A172 (cell line): ENCODE data around the gene ELFN2. TPM values are rescaled to one million over a fixed set of nuclear protein-coding genes. Genes with fewer than 3 reads are reported as not detected.
A peak's percentile ranks its signal among the peaks of the same experiment; 100 is the strongest.

Source experiments
- DNase-seq: peaks from one replicate; pipeline ENCODE4 v3.0.0-alpha.2; 2015; ENCODE audit warnings: low spot score
- total RNA-seq: library from RNA; depleted of rRNA; stranded (reverse); fragments of >200 nt; shearing (Covaris generic); gene quantifications from 2 replicates; pipeline ENCODE4 v1.2.3, GENCODE V29; 2014

ELFN2 gene
- total RNA-seq, 1 experiment from 2014 or later: 0.93 TPM

DNA sequence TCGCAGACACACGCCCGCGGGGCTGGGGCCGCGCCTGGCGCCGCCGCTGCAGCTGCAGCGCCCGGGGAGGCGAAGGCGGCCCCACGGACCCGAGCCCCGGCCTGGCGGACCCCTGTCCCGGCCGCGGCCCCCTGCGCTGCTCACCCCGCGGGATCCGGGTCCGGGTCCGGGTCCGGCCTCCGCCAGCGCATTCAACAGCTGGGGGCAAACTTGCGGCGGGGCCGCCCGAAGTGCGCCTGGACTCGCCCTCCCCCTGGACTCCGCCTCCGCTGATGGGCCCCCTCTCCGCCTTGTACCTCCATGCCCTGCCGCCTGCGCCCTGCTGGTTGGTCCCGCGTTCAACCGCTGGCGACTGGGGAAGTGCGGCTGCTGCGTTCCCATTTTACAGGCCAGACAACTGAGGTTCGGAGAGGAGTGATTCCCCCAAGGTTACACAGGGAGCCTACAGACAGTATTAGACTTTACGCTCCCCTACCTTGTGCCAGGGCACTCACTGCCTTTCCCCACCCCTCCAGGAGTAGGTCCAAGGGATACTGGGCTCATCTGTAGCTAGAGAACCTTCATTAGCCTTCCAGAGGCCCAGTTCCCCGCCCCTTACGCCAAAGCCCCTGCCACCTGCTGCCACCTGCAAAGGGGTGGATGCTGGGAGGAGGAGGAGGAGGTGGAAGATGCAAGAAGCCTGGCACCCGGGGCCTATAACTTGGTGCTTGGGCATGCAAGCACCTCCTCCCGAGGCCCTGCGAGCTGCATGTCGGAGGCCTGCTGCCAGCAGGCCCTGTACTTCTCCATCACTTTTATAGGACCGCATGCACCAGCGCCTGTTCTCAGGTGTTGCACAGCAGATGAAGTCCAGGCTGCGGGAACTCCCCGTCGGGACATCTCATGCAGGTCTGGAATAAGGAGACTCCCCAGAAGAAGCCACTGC lies 694 bp upstream of the ELFN2 start:
- DNase-seq: no peak

DNA sequence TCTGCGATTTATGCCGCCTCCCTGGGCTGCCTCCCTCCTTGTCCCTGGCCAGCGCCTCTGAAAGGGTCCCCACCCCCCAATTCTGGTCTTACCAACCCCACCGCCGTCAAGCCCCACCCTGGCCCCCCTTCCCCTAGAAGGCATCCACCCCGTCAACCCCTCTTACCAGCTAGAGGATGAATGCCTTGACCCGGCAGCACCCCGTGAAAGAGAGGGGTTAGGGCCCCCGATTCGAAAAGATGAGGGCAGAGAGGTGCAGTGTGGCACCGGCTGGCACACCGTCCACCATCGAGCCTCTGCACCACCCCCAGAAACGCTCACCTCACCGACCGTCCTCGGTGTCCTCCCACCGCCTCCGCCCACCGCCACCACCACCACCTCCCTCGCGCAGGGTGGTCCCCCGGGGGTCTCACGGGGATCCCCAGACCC lies 559 bp downstream of the ELFN2 start:
- DNase-seq: no peak

DNA sequence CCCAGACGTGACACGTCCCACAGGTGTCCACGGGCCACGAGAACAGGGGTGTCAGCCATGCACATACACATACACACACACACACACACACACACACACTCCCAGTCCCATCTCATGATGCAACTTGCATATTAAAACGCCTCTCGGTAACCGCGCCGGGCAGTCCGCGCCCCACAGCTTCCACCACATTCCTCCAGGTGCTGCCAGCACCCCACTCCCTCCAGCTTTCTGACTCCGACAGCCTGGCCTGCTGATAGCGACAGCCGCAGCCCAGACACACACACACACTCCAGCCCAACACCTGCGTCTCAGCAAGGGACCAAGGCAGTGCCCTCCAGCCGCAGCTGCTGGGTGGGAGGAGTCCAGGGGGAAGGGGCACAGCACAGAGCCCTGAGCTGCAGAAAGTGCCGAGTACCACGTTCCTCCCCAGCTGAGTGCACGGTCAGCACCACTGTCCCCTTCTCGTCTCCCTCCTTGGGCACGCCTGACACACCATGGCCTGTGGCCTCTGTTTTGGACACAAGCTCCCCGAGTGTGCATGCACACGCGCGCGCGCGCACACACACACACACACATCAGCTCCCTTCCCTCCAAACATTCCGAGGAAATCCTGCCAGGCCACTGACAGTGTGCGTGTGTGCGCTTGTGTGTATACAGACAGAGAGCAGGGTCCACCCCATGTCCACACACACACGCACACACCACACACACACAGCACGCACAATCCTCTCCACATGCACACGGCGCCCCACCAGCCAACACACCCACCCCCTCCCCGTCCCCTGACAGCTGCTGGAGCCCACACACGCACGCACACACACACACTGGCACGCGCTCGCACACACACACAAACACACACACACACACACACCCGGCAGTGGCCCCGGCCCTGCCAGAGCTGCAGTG lies 1.2 kb downstream of the ELFN2 start:
- peak; percentile 62 for DNase-seq

DNA sequence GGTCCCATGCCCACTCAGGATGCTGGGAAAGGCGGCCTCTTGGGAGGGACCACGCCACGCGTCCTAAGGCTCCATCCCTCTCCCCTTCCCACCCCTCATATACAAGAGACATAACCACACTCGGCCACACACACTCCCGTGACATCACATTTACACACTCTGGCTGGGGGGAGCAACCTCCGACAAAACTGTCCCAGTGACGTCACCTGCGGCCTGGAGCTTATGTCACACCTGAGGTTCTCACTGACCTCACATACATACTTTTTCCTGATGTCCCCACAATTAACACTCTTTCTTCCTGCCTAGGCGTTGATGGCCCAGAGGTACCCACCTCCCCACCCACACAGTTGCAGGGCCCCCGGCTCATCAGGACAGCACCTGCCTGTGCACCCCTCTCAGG lies 1.9 kb downstream of the ELFN2 start:
- DNase-seq: no peak

DNA sequence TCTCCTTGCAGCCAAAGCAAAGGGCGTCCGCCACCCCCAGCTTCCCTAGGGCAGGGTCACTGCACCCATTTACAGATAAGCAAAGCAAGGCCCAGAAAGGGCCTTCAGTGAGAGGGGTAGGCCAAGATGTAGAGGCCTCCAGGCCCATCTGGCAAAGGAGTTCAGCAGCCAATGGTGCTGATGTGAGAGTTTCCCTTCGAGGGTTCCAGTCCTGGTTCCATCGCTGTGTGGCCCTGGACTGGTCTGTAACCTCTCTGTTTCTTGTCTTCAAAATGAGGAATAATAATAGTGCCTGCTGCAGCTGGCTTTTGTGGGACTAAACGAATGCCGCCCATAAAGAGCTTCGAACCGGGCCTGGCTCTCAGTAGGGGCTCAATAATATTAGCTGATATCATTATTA lies 4.0 kb downstream of the ELFN2 start:
- DNase-seq: no peak

DNA sequence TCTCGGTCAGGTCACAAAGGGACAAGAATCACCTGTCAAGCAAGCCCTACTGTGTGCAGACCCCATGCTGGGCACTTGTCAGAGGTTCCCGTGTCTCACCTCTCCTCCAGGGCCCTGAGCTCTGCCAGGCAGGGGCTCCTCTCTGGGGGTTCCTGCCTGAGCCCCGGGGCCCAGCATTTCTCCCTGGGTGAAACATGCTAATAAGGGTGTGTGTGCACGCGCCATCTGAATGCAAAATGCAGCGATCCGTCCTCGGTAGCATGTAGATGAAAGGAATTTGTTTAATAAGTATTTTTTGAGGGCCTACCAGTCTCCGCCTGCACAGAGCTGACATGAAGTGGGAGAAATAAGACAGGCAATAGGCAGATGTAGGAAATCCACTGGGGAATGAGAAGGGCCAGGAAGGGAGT lies 5.8 kb downstream of the ELFN2 start:
- no peak for DNase-seq

DNA sequence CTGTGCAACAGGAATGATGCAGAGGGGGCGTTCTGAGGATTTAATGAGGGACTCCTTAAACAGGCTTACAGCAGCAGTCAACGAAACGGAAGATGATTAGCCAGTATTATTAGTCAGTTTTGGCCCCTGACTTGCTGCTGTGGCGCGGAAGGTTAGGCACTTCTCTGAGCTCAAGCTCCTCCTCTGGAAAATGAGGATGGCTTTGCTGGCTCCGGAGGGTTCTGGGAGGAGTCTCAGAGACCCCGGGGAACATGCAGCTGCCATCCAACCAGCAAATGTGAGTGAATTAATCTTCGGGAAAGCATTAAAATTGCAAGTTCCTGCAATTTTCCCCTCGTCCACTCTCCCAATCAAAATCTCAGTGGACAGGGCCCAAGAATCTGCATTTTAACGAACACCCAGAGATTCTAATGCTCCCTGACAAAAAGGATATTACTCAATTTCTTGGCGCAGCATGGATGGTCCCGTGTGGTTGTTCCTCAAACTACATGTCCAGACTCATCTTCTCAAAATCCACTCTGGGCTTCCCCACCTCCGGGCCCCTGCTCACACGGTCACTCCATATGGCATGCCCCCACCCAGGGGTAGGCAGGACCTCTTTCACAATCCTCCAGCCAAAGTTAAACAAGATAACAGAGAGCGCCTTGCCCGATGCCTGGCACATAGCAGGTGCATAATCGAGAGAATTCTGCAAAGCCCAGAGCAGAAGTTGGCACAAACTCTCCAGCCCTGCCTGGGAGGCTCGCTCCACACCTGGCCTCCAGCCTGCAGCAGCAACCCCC lies 6.4 kb downstream of the ELFN2 start:
- no peak for DNase-seq

DNA sequence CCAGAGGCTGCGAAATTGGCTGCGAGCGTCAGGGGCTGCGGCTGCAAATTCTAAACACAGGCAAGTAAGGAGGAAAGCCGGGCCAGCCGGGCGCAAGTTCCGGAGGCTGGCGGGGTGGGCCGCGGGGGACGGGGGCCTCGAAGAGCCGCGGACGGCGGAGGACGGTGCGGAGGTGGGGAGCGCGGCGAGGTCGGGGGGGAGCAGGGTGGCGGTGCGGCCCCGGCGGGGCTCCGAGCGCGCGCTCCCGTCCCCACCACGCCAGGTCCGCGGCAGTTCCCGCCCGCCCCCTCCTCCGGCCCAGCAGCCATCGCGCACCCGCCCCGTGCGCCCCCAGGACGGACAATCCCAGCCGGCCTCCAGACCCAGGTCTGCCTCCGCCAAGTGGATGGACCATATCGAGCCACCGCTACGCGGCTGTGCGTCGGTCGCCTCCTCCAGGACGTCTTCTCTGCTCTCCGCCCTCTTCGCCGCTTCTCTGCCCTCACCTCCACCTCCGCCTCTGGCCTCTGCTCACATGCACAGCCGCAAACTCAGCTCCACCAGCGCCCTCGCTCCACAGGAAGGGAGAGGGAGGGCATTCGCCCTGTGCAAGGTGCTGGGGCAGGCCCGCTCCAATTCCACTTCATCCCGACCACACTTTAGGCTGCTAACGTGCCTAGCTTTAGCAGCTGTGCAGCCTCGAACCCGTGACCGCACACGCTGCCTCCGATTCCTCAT lies 7.2 kb downstream of the ELFN2 start:
- no peak for DNase-seq

DNA sequence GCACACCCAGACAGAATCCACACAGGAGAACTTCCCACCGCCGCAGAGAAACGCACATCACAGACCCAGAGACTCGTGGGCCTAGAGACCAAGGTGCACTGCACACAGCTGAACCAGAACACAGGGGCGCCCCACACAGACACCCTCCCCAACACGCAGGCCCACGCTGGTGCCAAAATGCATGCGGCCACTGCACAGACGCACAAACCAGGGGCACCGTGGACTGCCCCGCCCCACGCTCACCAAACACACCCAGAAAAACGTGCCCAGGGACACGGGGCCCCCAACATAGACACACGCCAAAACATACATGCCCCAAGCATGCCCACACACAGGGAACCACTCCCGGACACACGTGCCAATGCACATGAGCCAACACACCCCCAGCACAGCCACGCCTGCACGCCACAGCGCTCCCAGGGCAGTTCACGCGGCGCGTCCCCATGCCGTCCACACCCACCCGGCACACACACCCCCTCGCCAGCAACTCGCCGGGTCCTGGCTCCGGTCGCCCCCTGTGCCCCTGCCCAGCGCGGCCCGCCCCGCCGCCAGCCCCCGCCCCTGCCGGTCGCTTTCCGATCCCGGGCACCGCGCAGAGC lies 7.8 kb downstream of the ELFN2 start:
- DNase-seq: no peak

DNA sequence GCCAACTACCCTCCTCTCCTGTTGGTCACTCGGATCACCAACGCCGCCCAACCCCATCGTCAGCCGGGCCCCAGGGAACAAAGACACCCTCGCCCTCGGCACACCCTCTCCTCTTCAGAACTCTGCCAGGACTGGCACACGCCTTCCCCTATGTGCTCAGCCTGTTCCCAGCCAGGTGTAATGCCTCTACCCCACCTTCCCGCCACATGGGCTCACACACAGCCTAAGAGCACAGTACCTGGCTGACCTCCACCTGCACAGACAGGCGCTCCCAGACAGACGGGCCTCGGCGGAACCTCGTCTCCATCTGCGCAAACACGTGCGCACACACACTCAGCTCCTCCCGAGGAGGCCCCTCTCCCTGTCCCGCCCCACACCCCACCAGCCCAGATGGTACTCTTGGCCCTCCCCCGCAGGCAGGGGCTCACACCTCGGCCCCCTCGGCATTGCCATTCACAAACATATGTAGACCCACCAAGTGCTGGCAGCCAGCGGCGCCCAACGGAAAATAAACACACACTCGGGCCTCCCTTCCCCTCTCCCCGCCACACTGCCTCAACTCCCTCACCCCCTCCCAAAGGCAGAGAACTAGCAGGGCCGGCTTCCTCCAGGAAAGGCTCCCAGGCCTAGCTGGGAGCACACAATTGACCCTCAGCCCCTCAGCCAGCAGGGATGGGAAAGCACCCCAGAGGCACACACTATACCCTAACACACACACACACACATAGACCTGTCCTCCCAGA lies 8.5 kb downstream of the ELFN2 start:
- no peak for DNase-seq

DNA sequence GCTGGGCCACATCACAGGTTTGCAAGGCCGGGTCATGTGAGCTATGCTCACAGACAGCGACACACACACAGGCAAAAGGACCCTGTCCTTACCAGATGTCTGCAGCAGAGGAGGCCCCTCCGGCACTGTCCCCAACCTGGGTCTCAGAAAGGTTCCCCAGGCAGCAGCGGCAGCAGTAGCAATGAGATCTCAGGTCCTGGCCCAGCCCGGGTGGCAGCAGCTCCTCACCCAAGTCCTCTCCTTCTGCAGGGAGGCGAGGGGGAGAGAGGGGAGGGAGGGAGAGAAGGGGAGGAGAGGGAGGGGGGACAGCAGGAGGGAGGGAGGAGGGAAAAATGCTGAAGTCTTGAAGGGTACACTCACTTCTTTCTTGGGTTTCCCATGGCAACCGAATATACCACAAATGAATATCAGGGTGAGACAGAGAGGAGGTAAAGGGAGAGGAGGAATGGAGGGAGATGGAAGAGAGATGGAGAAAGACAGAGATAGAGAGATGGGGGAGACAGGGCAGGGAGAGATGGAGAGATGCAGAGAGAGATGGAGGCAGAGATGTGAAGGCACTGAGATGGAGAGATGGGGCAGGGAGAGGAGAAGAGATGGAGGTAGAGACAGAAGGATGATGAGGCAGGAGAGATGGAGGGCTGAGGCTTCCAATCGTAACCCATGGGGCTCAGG lies 9.5 kb downstream of the ELFN2 start:
- no peak for DNase-seq

DNA sequence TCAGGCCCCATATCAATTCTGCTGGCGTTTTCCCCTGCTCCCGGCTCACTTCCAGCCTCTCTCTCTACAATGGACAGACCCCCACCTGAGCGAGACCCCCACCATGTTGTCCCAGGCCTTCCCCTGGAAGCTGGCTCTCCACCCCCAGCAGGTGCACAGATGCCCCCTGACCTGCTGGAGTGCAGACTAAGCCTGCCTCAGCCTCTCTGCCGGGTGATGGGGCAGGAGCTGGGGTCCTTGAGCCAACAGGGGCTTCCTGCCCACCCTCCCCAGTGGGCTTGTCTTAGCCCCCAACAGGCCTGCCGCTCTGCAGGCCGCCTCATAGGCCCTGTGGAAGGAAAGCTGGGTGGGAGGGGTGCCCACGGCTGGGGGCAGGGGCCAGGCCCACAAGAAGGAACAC lies 10.0 kb downstream of the ELFN2 start:
- DNase-seq: no peak

DNA sequence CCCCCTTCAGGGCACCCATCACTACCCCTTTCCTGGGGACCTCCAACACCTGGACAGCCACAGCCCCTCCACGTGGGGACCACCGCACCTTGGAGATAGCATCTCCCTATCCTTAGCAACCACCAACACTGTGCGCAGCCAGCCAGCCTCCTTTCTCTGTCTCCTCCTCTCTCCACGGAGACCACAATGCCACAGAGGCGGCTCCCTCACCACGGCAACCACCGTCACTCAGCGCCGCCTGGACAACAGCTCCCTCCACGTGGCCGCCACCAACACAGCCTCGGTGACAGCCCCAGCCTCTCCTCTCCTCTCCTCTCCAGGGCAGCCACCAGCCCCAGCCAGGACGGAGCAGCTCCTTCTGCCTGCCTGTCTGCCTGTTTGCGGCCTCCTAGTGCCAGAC lies 10.5 kb downstream of the ELFN2 start:
- no peak for DNase-seq

DNA sequence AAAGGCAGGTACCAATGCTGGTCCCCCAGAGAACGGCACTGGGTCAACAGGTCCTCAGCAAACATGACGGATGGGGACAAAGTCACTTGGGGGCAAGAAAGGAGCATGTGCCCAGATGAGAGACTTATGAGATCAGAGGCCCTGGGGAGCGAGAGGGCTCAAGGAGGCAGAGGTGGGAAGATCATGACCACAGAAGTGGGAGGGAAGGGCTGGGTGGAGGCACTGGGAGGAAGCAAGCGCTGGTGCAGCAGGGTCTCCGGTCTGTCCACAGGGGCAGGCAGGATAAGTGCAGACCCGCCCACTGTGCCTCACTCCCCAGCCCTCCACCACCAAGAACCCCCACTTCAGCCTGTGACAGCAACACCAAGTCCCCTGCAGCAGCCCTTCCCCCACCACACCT lies 10.9 kb downstream of the ELFN2 start:
- no peak for DNase-seq

DNA sequence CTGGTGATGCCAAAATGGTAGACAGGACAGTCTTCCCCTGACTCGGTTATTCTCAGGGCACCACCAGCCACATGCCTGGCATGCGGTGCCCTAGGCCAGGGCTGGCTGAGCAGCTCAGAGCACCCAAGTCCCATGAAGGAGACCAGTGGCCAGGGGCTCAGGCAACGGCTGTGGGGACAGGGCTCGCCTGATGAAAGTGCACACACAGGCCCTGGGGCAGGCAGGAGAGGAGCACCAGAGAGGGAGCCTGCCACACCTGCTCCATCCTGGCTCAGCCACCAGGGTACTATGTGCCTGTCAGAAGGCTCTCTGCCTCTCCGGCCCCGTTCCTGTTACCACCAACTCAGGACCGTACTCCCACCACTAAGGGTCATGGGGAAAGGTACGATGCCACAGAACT lies 12.1 kb downstream of the ELFN2 start:
- no peak for DNase-seq

DNA sequence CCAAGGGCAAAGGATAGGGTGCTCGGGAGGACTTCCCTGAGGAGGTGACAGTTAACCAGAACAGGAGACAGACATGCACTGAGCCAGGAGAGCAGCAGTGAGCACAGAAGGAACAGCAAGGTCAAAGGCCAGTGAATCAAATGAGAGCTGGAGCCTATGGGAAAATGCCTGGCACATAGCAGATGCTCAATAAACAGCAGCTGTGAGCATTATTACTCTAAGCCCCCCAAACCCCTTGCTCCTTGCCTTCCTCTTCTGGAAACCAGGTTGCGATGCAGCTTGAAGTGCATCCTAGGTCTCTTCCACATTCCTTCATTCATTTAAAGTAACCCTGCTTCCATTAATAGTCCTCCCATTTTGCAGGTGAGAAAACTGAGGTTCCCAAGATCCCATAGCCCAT lies 13.0 kb downstream of the ELFN2 start:
- DNase-seq: no peak

DNA sequence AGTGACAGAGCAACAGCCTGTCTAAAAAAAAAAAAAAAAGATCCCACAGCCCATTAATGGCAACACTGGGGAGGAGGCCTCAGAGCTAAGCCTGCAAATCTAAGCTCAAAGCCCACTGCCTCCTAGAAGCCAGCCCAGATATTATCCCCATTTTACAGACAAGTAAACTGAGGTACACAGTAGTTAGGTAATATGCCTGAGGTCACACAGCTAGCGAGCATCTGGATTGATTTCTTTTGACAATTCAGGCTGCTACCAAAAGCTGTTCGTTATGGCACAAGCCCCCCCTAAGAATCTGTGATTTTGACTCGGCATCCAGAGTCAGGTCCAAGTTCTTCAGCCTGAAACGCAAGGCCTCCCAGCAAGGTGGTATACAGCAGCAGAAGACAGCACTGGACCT lies 13.7 kb downstream of the ELFN2 start:
- no peak for DNase-seq

DNA sequence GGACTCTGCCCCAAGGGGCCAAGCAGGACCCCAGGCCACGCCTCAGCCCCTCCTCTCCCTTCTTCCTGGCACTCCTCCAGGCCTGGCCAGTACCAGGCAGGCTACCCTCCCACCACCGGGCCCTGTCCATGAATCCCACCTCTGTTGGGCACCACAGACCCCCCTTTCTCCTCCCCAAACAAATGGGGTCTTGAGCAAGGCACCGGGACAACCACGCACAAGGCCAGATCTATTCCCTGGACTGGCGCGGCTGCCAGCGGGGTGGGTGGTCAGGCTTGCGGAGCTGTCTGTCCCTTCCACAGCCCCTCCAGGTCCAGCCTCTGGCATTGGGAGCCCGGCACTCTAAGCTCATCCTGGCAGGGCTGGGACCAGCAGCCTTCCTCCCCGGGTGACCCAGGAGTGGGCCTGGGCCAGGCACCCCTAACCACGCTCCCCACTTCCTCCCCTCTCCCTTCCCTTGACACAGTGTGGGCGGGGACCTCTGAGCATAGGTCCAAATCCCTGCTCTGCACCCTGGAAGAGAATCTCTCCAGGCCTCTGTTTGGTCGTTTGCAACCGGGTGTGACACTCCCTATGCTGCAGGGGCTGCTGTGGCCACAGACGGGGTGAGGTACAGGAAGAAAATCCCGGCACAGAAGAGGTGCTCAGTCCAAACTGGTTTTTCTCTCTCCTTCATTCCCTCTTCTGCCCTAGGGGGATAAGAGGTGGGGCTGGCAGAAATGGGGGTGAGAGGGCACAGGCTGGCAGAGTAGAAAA lies 14.6 kb downstream of the ELFN2 start:
- no peak for DNase-seq

DNA sequence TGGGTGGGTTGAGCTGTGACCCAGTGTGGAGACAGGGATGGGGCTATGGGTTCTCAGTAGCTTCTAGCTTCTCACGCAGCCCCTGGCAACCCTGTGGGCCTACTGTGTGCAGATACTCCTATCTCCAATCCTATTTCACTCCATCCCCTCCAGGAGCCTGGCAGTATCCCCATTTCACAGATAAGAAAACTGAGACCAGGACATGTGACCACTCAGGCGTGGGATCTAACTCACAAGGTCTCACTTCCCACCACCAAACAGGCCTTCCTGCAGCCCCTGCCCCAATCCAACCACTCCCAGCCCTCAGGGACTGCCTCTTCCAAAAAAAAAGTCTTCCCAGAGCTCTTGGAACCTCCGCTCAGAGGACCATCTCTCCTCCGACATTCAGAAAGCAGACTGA lies 15.6 kb downstream of the ELFN2 start:
- DNase-seq: no peak
